Stimulated activated naive CD4-positive, alpha-beta T cell treated with Interleukin-2 at 50 U/mL for 16 hours (primary cell): ENCODE measurements around the gene NAGA.

Experiments
- DNase-seq: peaks from one replicate; lab custom pipeline; 2025; lab: John Stamatoyannopoulos, UW

Gene NAGA

GRCh38 chr22:42039271-42039670 lies 31.3 kb downstream of the NAGA start:
- no peak for DNase-seq

GRCh38 chr22:42035256-42035655 lies 35.4 kb downstream of the NAGA start:
- DNase-seq, result no peak

- DNase-seq, result no peak
Observed at GRCh38 chr22:42033263-42034181, 37.1 kb downstream of the NAGA start.

GRCh38 chr22:42026705-42027104 lies 43.9 kb downstream of the NAGA start:
- DNase-seq, result no peak

GRCh38 chr22:42025421-42025820 lies 45.2 kb downstream of the NAGA start:
- DNase-seq, result no peak

GRCh38 chr22:42022162-42022847 lies 48.3 kb downstream of the NAGA start:
- DNase-seq, result no peak

- DNase-seq, result no peak
Observed at GRCh38 chr22:42021571-42021970, 49.0 kb downstream of the NAGA start.

- DNase-seq, result no peak
Observed at GRCh38 chr22:42018224-42018623, 52.4 kb downstream of the NAGA start.

- DNase-seq, result no peak
Observed at GRCh38 chr22:42016111-42016510, 54.5 kb downstream of the NAGA start.

- DNase-seq, result no peak
Observed at GRCh38 chr22:42013385-42013784, 57.2 kb downstream of the NAGA start.

GRCh38 chr22:42010778-42011177 lies 59.8 kb downstream of the NAGA start:
- no peak for DNase-seq
